ENCODE results near the gene SEMA5A.

SEMA5A gene

GRCh38 chr5:9233035-9233434 lies 312.8 kb downstream of the SEMA5A start:
- Histone ChIP-seq H3K9me3 (ENCODE audit: control insufficient read depth, insufficient read depth, low read length) (no peaks in the 10 kb centered on the region), H3K27me3 (ENCODE audit: control insufficient read depth, insufficient read depth, low read length) (no peaks in the 10 kb centered on the region), H3K27ac (ENCODE audit: low read length) (no peak overlapping the region), H3K4me3 (ENCODE audit: low read length) (no peak overlapping the region), H3K36me3 (ENCODE audit: control insufficient read depth, insufficient read depth, low read length) (no peaks in the 10 kb centered on the region), H3K4me1 (ENCODE audit: control insufficient read depth, insufficient read depth, low read length) (peaks cover 2% of the 10 kb centered on the region; the same call in 1 of the 2 replicates)
- no peak for DNase-seq (ENCODE audit: low read depth, low spot score)
- WGBS (ENCODE audit: insufficient coverage, insufficient read length), result no CpG with 5 or more reads among the region's 2 CpGs

- no peaks in the 10 kb centered on the region for H3K36me3 ChIP-seq (ENCODE audit: control insufficient read depth, insufficient read depth, low read length)
- H3K4me3 ChIP-seq (ENCODE audit: low read length), result no peak overlapping the region
- no CpG with 5 or more reads among the region's 2 CpGs for WGBS (ENCODE audit: insufficient coverage, insufficient read length)
- peaks cover 2% of the 10 kb centered on the region; the same call in 1 of the 2 replicates for H3K4me1 ChIP-seq (ENCODE audit: control insufficient read depth, insufficient read depth, low read length)
- H3K27ac ChIP-seq (ENCODE audit: low read length), result no peak overlapping the region
- no peaks in the 10 kb centered on the region for H3K9me3 ChIP-seq (ENCODE audit: control insufficient read depth, insufficient read depth, low read length)
- DNase-seq (ENCODE audit: low read depth, low spot score), result no peak
- H3K27me3 ChIP-seq (ENCODE audit: control insufficient read depth, insufficient read depth, low read length), result no peaks in the 10 kb centered on the region
These were observed 314.0 kb downstream of the SEMA5A start for GRCh38 chr5:9231842-9232241.

- peaks cover 2% of the 10 kb centered on the region; the same call in 1 of the 2 replicates for H3K4me1 ChIP-seq (ENCODE audit: control insufficient read depth, insufficient read depth, low read length)
- H3K9me3 ChIP-seq (ENCODE audit: control insufficient read depth, insufficient read depth, low read length), result no peaks in the 10 kb centered on the region
- H3K36me3 ChIP-seq (ENCODE audit: control insufficient read depth, insufficient read depth, low read length), result no peaks in the 10 kb centered on the region
- no peaks in the 10 kb centered on the region for H3K27me3 ChIP-seq (ENCODE audit: control insufficient read depth, insufficient read depth, low read length)
- no peak overlapping the region for H3K4me3 ChIP-seq (ENCODE audit: low read length)
- H3K27ac ChIP-seq (ENCODE audit: low read length), result no peak overlapping the region
- WGBS (ENCODE audit: insufficient coverage, insufficient read length), result no CpG with 5 or more reads among the region's 5 CpGs
- no peak for DNase-seq (ENCODE audit: low read depth, low spot score)
These were observed 315.5 kb downstream of the SEMA5A start for GRCh38 chr5:9230355-9230754.

DNA sequence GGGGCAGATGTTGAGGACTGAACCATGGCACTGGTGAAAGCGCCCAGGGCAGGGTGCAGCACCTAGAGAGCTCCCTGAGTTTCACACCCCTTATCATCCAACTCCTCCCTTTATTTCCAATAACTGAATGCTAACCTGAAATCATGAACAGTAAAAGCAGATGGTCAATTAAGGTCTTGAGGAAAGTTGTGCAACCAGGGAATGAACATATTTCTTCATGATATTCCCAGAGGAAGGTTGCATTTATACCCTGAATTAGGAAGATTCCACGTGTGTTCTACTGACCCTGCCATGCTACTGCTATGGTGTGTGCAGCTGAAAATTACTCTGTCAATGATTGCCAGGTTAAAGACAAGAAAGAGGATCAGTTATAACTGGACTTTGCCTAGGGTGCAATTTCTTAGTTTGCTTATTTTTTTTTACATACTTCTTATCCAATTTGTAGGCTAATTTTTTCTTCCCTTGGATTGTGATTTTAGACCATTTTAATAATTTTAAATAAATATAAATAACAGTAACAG lies 319.8 kb downstream of the SEMA5A start:
- H3K4me1 ChIP-seq (ENCODE audit: control insufficient read depth, insufficient read depth, low read length), result peaks cover 6% of the 10 kb centered on the region; the same call in 1 of the 2 replicates
- H3K27me3 ChIP-seq (ENCODE audit: control insufficient read depth, insufficient read depth, low read length), result no peaks in the 10 kb centered on the region
- H3K27ac ChIP-seq (ENCODE audit: low read length), result no peak overlapping the region
- H3K9me3 ChIP-seq (ENCODE audit: control insufficient read depth, insufficient read depth, low read length), result no peaks in the 10 kb centered on the region
- DNase-seq (ENCODE audit: low read depth, low spot score), result no peak
- H3K36me3 ChIP-seq (ENCODE audit: control insufficient read depth, insufficient read depth, low read length), result no peaks in the 10 kb centered on the region
- H3K4me3 ChIP-seq (ENCODE audit: low read length), result no peak overlapping the region
- no CpG with 5 or more reads among the region's 2 CpGs for WGBS (ENCODE audit: insufficient coverage, insufficient read length)

DNA sequence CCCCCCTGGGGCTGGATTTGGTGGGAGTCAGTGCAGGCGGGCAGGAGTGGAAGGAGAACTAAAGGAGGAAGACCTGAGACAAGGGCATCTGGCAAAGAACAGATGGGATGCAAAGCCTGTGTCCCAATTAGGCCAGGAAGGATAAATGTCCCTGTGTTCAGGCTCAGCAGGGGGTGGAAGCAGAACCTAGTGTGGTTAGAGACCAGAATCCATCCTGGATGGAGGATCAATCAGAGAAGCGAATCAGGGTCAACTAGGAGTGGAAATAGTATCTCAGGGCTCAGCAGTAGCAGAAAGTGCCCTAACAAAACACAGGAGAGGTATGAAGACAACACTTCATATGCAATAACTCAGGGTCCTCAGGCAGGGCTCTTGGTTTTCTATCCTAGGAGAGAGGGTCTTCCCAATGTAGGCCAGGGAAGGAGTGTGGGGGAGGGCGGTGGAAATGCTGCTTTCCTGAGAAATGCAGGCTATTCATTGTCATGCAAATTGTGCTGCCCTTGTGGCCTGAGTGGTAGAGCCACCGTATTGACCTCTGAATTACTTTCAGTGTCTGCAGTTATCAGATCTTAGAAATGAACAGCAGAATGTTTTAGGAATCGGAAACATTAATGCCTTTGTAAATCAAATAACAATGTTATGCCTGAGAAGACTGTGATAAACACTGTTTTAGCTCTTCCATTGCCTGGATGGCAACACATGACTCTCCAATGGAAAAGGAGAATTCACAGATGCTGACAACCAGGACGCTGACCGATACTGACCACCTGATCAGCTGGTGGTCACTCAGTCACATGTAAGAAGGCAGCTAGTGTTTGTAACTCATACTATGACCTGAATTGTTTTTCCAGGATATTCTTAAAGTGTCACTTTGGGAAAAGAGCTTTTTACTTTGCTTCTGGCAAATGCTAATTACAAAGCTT lies 323.6 kb downstream of the SEMA5A start:
- WGBS (ENCODE audit: insufficient coverage, insufficient read length), result no CpG with 5 or more reads among the region's 7 CpGs
- Histone ChIP-seq H3K36me3 (ENCODE audit: control insufficient read depth, insufficient read depth, low read length) (no peaks in the 10 kb centered on the region), H3K4me1 (ENCODE audit: control insufficient read depth, insufficient read depth, low read length) (peaks cover 6% of the 10 kb centered on the region; the same call in 1 of the 2 replicates), H3K27ac (ENCODE audit: low read length) (no peak overlapping the region), H3K9me3 (ENCODE audit: control insufficient read depth, insufficient read depth, low read length) (no peaks in the 10 kb centered on the region), H3K4me3 (ENCODE audit: low read length) (no peak overlapping the region), H3K27me3 (ENCODE audit: control insufficient read depth, insufficient read depth, low read length) (no peaks in the 10 kb centered on the region)
- peak; percentile 35 for DNase-seq (ENCODE audit: low read depth, low spot score)

GRCh38 chr5:9218358-9218757 lies 327.5 kb downstream of the SEMA5A start:
- Histone ChIP-seq H3K4me3 (ENCODE audit: low read length) (no peak overlapping the region), H3K27ac (ENCODE audit: low read length) (no peak overlapping the region), H3K36me3 (ENCODE audit: control insufficient read depth, insufficient read depth, low read length) (no peaks in the 10 kb centered on the region), H3K9me3 (ENCODE audit: control insufficient read depth, insufficient read depth, low read length) (no peaks in the 10 kb centered on the region), H3K4me1 (ENCODE audit: control insufficient read depth, insufficient read depth, low read length) (peaks cover 6% of the 10 kb centered on the region; the same call in 1 of the 2 replicates), H3K27me3 (ENCODE audit: control insufficient read depth, insufficient read depth, low read length) (no peaks in the 10 kb centered on the region)
- no peak for DNase-seq (ENCODE audit: low read depth, low spot score)
- no CpG with 5 or more reads among the region's 4 CpGs for WGBS (ENCODE audit: insufficient coverage, insufficient read length)

- no CpG with 5 or more reads among the region's 1 CpG for WGBS (ENCODE audit: insufficient coverage, insufficient read length)
- H3K27me3 ChIP-seq (ENCODE audit: control insufficient read depth, insufficient read depth, low read length), result no peaks in the 10 kb centered on the region
- no peak overlapping the region for H3K27ac ChIP-seq (ENCODE audit: low read length)
- no peaks in the 10 kb centered on the region for H3K4me1 ChIP-seq (ENCODE audit: control insufficient read depth, insufficient read depth, low read length)
- no peaks in the 10 kb centered on the region for H3K36me3 ChIP-seq (ENCODE audit: control insufficient read depth, insufficient read depth, low read length)
- H3K9me3 ChIP-seq (ENCODE audit: control insufficient read depth, insufficient read depth, low read length), result no peaks in the 10 kb centered on the region
- no peak for DNase-seq (ENCODE audit: low read depth, low spot score)
- H3K4me3 ChIP-seq (ENCODE audit: low read length), result no peak overlapping the region
These were observed 333.3 kb downstream of the SEMA5A start for GRCh38 chr5:9212605-9213004.

- Histone ChIP-seq H3K4me1 (ENCODE audit: control insufficient read depth, insufficient read depth, low read length) (no peaks in the 10 kb centered on the region), H3K4me3 (ENCODE audit: low read length) (no peak overlapping the region), H3K36me3 (ENCODE audit: control insufficient read depth, insufficient read depth, low read length) (no peaks in the 10 kb centered on the region), H3K27ac (ENCODE audit: low read length) (no peak overlapping the region), H3K9me3 (ENCODE audit: control insufficient read depth, insufficient read depth, low read length) (no peaks in the 10 kb centered on the region), H3K27me3 (ENCODE audit: control insufficient read depth, insufficient read depth, low read length) (no peaks in the 10 kb centered on the region)
- DNase-seq (ENCODE audit: low read depth, low spot score), result no peak
- WGBS (ENCODE audit: insufficient coverage, insufficient read length), result no CpG with 5 or more reads among the region's 3 CpGs
These were observed 335.9 kb downstream of the SEMA5A start for GRCh38 chr5:9209846-9210492.

- Histone ChIP-seq H3K4me1 (ENCODE audit: control insufficient read depth, insufficient read depth, low read length) (no peaks in the 10 kb centered on the region), H3K27ac (ENCODE audit: low read length) (no peak overlapping the region), H3K36me3 (ENCODE audit: control insufficient read depth, insufficient read depth, low read length) (no peaks in the 10 kb centered on the region), H3K27me3 (ENCODE audit: control insufficient read depth, insufficient read depth, low read length) (no peaks in the 10 kb centered on the region), H3K4me3 (ENCODE audit: low read length) (no peak overlapping the region), H3K9me3 (ENCODE audit: control insufficient read depth, insufficient read depth, low read length) (no peaks in the 10 kb centered on the region)
- DNase-seq (ENCODE audit: low read depth, low spot score), result peak; percentile 7
- WGBS (ENCODE audit: insufficient coverage, insufficient read length), result 100% methylated on average over 1 of the region's 5 CpGs
These were observed 338.0 kb downstream of the SEMA5A start for GRCh38 chr5:9207817-9208418.

- H3K4me3 ChIP-seq (ENCODE audit: low read length), result no peak overlapping the region
- no peaks in the 10 kb centered on the region for H3K27me3 ChIP-seq (ENCODE audit: control insufficient read depth, insufficient read depth, low read length)
- H3K4me1 ChIP-seq (ENCODE audit: control insufficient read depth, insufficient read depth, low read length), result no peaks in the 10 kb centered on the region
- H3K27ac ChIP-seq (ENCODE audit: low read length), result no peak overlapping the region
- DNase-seq (ENCODE audit: low read depth, low spot score), result no peak
- WGBS (ENCODE audit: insufficient coverage, insufficient read length), result no CpG with 5 or more reads among the region's 2 CpGs
- H3K9me3 ChIP-seq (ENCODE audit: control insufficient read depth, insufficient read depth, low read length), result no peaks in the 10 kb centered on the region
- H3K36me3 ChIP-seq (ENCODE audit: control insufficient read depth, insufficient read depth, low read length), result no peaks in the 10 kb centered on the region
These were observed 343.2 kb downstream of the SEMA5A start for GRCh38 chr5:9202636-9203035.
